ENCODE results near the gene ASXL3.

- TF ChIP-seq CTCF (IDR thresholded peaks at IDR 0.05) (no peak), POLR2A (IDR thresholded peaks at IDR 0.05) (no peak)
Observed at GRCh38 chr18:33665187-33665586, 87.2 kb downstream of the ASXL3 start.

Data from adrenal gland (tissue), 5 donors.